ENCODE data around the gene KLHDC7B.

The KLHDC7B gene

DNA sequence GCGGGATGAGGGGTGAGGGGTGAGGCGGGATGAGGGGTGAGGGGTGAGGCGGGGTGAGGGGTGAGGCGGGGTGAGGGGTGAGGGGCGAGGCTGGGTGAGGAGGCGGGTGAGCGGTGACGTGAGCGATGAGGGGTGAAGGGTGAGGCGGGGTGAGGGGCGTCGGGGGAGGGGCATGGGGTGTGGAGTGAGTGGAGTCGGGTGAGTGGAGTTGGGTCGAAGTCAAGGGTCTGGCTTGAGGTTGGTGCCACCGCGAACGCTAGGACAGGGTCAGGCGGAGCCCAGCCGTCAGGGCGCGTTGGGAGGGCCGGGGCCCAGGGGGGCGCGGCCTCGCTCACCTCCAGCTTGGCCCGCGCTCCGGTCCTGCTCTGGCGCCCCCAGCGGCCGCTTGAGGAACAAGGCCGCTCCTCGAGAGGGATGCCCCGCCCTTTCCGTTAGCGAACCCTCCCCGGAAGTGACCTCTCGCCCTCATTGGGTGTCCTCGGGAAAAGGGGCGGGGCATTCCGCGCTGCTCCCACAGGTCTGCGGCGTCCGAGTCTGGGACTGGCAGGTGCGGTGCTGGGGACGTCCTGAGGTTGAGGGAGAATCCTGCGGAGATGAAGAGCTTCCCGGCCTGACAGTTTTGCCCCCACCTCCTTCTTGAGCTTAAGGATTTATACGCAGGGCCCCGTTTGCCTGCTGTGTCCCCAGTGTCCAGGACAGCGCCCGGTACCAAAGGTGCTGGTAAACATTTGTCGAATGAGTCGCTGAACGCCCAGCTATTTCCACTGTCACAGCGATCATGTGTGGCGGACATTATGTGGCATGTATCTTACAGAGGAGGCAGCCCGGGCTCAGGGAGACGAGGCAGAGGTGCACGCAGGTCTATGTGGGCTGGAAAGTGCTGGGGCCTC is 17.1 kb downstream of the KLHDC7B start, which contains the start of gene SYCE3:
SYCE3 (minus strand) TSS at position 397 of the 890 bp plus-strand sequence. CDS start 6,514 bp downstream, outside the sequence.
- peak; percentile 78 for DNase-seq (ENCODE audit: low read depth)
- H3K4me3 ChIP-seq (ENCODE audit: control insufficient read depth, low read depth, low read length), result peak within 1 kb of the TSS; percentile 57
- TF ChIP-seq, protein P1, sequence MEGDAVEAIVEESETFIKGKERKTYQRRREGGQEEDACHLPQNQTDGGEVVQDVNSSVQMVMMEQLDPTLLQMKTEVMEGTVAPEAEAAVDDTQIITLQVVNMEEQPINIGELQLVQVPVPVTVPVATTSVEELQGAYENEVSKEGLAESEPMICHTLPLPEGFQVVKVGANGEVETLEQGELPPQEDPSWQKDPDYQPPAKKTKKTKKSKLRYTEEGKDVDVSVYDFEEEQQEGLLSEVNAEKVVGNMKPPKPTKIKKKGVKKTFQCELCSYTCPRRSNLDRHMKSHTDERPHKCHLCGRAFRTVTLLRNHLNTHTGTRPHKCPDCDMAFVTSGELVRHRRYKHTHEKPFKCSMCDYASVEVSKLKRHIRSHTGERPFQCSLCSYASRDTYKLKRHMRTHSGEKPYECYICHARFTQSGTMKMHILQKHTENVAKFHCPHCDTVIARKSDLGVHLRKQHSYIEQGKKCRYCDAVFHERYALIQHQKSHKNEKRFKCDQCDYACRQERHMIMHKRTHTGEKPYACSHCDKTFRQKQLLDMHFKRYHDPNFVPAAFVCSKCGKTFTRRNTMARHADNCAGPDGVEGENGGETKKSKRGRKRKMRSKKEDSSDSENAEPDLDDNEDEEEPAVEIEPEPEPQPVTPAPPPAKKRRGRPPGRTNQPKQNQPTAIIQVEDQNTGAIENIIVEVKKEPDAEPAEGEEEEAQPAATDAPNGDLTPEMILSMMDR (conservative IDR thresholded peaks at IDR 0.05; ENCODE audit: control insufficient read depth, insufficient read depth, low read depth, low read length), result peak; percentile 52

DNA sequence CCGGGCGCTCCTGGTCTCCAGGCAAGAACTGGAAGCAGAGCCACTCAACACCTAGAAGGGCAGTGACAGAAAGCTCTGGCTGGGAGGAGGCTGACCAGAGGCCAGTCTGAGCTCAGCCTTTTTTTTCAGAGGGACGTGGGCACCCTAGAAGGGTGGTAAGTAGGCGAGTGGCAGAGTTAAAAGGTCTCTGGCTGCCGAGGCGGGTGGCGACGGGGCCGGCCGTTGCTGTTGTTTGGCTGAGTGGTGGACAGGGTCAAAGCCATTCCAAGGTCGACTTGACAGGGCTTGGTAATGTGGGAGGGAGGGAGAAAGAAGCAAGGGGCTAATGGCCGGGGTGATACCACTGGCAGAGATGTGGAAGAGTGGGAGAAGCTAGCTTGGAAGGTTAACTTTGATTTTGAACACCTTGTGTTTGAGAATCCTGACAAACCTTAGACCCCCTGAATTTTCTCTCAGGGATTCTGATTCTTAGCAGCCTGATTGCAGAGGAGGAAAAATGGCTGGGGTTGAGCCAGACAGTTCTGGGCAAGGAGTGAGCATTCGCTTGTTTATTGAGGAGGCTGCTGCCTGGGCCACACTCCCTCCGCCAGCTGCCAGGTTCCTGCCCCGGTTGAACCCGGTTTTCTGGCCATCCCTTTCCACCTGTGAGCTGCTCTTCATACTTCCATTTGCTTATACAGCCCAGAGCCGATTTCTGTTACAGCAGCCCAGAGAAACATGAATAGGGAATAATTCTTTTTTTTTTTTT is 17.9 kb downstream of the KLHDC7B start:
- TF ChIP-seq, protein P1 (conservative IDR thresholded peaks at IDR 0.05; ENCODE audit: control insufficient read depth, insufficient read depth, low read depth, low read length), result no peak
- DNase-seq (ENCODE audit: low read depth), result no peak
- H3K4me3 ChIP-seq (ENCODE audit: control insufficient read depth, low read depth, low read length), result peak overlapping the region; percentile 57

DNA sequence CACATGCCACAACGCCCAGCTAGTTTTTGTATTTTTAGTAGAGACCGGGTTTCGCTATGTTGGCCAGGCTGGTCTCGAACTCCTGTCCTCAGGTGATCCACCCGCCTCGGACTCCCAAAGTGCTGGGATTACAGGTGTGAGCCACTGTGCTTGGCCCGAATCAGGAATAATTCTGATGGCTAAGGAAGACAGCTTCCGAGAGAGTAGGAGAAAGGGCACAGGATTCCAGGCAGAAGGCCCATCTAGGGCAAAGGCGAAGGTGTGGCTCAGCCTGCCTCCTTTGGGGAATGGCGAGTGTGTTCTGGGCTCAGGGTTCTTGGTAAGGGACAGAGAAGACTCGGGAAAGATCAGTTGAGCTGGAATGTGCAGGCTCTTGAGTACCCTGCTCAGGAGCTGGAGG is 18.6 kb downstream of the KLHDC7B start:
- TF ChIP-seq, protein P1 (conservative IDR thresholded peaks at IDR 0.05; ENCODE audit: control insufficient read depth, insufficient read depth, low read depth, low read length), result no peak
- no peak for DNase-seq (ENCODE audit: low read depth)
- no peak overlapping the region for H3K4me3 ChIP-seq (ENCODE audit: control insufficient read depth, low read depth, low read length)

DNA sequence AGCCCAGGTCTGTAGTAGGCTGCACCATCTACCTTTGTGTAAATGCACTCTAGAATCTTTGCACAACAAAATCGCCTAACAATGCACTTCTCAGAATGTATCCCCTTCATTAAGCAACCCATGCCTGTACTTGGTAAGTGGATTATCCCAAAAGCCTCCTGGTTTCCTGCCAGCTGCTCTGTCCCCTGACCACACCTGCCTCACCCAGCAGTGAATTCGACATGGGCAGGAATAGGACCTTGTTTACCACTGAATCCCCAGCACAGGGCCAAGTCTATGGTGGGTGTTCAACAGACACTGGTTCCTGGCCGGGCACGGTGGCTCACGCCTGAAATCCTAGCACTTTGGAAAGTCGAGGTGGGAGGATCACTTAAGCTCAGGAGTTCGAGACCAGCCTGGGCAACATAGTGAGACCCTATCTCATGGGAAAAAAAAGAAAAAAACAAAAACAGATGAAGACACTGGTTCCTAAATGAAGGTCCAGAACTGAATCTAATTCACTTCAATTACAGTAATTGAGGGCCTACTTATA is 22.1 kb downstream of the KLHDC7B start:
- no peak overlapping the region for H3K4me3 ChIP-seq (ENCODE audit: control insufficient read depth, low read depth, low read length)
- DNase-seq (ENCODE audit: low read depth), result no peak
- TF ChIP-seq, protein P1 (conservative IDR thresholded peaks at IDR 0.05; ENCODE audit: control insufficient read depth, insufficient read depth, low read depth, low read length), result no peak

DNA sequence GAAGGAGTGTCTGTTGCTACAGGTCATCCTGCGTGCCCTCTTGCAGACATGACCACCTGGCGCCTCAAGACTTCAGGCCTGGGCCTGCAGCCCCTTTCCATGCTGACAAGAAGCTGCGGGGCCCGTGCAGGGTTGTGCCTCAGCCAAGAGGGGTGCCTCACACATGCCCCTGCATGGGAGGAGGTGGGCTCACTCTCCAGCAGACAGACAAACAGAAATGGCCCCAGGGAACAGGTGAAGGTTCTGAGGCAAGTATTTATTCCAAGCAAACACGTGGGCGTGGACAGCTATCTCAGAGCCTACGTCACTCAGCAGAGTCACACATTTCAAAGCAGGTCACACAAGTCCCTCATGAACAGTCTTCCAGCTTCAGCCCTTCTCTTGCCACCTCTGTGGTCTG is 22.9 kb downstream of the KLHDC7B start:
- H3K4me3 ChIP-seq (ENCODE audit: control insufficient read depth, low read depth, low read length), result no peak overlapping the region
- no peak for DNase-seq (ENCODE audit: low read depth)
- TF ChIP-seq, protein P1 (conservative IDR thresholded peaks at IDR 0.05; ENCODE audit: control insufficient read depth, insufficient read depth, low read depth, low read length), result no peak

DNA sequence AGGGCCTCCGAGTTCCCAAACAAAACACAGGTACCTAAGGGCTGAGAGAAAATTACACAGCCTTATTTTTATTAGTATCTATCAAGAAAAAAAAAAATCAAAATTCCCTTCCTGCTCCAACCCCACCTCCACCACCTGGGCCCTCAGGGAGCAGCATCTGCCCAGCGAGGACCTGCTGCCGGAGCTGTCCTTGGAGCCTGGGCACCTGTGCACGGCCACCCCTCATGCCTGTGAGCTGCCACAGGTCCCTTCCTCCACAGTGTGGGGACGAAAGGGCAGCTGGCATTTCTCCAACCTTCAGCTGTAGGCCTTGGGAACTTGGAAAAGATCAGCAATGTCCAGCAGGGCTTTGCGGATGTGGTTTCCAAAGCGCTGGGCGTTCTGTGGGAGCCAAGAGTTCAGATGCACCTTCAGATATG is 23.4 kb downstream of the KLHDC7B start:
- DNase-seq (ENCODE audit: low read depth), result no peak
- TF ChIP-seq, protein P1 (conservative IDR thresholded peaks at IDR 0.05; ENCODE audit: control insufficient read depth, insufficient read depth, low read depth, low read length), result no peak
- no peak overlapping the region for H3K4me3 ChIP-seq (ENCODE audit: control insufficient read depth, low read depth, low read length)
